GM18526 (cell line): ENCODE data around the gene DENND2A.

Source experiments
- POLR2A ChIP-seq: IDR thresholded peaks from 3 replicates; pipeline ENCODE4 v1.6.1; 2011; ENCODE audit not compliant: insufficient read length; ENCODE audit errors: extremely low read depth

Gene DENND2A

DNA sequence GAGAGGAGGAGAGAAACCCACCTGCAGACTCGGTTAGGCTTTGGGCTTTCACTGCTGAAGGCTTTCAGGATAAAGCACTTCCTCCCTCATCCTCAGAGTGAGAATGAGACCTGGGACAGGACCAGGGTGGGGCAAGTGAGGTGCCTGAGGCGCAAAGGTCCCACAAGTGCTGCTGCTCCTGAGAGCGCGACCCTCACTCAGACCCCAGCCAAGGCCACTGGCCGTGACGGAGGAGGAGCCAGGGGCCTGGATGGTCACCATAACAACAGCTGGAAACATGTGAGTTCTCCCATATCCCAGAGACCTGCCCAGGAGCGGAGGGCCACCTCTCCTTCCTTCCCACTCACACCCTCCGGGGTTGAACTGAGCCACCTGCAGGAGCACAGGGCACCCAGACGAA is 114.4 kb downstream of the DENND2A start:
- TF ChIP-seq POLR2A, result no peak

DNA sequence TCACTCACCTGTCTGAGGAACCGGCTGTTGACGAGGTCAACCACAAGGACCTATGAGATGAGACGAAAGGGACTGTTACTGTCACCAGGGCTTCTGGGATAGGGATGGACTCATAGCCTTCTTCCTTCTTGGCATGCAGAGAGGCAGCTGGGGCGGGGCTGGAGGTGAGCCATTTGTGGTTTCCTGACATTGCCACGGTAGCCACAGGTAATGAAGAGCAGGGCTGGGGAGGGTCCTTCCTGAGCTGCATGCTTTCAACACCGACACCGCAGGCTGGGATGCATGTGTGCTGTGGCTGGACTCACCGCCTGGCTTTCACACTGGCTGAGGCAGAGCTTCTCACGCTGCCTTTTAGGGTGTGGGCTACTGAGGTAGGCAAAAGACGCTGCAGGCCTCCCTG is 114.9 kb downstream of the DENND2A start:
- no peak for TF ChIP-seq POLR2A

DNA sequence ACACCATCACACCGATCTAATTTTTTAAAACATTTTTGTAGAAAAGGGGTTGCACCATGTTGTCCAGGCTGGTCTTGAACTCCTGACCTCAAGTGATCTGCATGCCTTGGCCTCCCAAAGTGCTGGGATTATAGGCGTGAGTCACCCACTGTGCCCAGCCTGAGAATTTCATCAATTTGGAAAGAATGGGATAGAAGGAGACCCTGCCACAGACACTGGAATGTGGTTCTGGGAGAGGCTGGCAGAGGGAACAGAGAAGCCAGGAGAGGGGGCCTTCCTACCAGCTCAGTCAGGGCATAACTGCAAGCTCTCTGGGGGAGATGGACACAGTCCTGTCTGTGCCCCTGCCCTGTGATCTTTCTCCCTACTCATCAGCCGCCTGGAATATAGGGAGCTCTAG is 119.2 kb downstream of the DENND2A start:
- TF ChIP-seq POLR2A, result no peak

DNA sequence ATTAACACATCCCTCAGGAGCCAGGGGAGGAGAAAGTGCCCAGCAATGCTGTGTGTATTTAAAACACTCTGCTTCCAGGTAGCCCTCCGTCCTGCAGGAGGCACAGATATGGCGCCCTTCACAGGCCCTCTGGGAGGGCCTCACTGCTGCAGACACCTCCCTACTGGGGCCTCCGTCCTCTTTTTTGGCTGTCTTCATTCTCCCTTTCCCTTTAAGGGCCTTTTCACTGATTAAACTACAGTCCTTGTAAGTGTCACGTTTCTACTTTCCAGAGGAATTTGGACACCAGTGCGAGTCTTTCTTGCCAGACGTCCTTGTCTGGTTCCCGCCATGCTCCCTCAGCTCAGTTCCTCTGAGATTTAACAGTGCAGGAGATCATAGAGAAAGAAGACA is 121.6 kb downstream of the DENND2A start:
- TF ChIP-seq POLR2A, result no peak

DNA sequence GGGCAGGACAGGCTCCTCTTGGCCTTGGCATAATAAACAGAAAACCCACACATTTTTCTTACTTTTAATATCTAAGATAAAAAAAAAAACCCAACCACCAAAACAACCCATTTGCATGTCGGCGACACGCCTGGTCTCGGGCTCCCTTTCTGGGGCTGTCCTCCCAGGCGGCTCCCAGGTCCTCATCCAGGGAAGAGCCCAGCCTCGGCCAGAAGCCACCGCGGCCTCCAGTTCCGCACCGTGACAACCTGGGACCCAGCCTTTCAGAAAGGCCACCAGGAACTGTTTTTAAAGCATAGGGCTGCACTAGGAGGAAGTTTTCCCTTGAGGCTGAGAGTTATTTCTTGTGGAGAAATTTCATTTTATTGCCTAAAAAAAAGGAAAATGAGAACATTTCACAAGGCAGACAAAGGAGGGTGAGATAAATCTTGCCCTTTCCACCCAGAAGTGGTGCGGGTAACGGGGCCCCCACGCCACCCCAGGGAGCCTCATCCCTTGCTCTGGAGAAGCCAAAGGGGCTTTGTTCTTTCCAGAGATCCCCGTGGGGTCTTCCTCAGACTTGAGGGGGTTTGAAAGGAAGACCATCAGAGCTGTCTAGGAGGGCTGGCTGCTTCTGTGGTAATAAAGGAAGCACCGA is 122.1 kb downstream of the DENND2A start:
- TF ChIP-seq POLR2A, result no peak

DNA sequence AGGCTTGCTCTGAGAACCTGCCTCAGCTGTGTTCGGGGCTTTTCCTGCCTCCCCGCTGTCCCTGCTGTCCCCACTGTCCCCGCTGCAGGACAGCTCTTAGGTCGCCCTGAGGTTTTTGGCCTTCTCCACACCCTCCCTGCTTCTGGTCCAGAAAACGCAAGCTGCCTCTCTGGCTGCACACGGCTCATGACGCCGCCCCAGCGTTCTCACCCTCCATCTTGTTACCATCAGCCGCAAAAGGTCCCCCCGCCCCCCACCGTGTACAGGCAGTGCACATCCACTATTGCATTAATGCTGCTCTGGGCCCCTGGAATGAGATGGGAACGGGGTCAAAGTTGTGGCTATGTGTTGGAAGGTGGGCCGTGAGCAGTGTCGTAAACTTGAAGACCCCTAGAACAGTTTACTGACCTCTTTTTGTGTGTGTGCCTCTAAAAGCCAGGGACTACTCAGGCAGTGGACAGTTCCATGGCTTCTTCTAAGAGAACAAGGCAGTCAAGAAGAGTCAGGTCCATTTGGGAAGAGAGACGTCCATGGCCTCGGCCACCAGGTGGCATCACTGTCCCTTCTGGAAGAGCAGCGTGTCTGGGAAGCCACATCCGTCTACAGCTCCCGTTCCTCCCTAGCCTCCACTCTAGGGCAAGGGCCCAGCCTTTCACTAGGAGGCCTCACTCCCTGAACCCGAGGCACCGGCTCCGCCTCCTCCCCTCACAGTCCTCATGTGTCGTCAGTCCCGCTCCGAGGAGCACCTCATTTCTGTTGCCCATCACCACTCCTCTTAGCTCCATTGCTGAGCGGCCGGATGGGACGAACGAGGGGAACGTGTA is 122.9 kb downstream of the DENND2A start:
- no peak for TF ChIP-seq POLR2A

DNA sequence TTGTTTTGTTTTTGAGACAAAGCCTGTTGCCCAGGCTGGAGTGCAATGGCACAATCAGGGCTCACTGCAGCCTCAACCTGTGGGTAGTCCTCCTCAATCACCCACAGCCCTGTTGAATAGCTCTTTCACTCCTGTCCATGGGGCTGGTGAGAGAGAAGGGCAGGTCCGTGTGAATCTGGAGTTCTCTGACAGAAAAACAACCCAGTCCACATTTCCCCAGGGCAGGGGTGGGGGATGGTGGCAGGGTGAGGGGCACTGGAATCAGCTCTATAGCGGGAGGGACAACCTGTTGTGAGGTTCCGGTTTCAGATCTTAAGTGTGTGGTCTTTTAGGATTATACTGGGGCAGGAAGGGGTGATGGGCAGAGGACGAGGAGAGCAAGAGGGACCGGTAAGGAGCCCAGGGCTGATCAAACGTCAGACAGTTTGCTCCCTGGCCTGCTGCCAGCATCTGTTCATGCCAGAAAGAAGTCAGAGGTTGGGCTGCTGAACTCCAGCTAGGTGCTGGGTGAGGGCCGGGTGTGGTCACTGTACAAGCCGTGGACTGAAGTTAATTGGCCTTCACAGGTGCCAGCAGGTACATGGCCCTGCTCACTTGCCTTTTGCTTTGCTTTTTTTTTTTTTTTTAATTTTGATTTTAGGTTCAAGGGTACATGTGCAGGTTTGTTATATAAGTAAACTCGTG is 128.2 kb downstream of the DENND2A start:
- TF ChIP-seq POLR2A, result no peak

DNA sequence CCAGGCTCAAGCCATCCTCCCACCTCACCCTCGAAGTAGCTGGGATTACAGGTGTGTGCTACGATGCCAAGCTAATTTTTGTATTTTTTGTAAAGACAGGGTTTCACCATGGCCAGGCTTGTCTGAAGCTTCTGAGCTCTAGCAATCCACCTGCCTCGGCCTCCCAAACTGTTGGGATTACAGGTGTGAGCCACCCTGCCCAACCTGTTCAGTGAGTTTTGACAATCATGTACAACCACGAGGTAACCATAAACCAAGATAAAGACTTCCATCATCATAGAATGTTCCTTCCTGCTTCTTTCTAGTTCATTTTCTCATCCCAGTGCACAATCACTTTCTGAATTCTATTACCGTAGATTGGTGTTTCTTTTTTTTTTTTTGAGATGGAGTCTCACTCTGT is 130.8 kb downstream of the DENND2A start:
- no peak for TF ChIP-seq POLR2A

DNA sequence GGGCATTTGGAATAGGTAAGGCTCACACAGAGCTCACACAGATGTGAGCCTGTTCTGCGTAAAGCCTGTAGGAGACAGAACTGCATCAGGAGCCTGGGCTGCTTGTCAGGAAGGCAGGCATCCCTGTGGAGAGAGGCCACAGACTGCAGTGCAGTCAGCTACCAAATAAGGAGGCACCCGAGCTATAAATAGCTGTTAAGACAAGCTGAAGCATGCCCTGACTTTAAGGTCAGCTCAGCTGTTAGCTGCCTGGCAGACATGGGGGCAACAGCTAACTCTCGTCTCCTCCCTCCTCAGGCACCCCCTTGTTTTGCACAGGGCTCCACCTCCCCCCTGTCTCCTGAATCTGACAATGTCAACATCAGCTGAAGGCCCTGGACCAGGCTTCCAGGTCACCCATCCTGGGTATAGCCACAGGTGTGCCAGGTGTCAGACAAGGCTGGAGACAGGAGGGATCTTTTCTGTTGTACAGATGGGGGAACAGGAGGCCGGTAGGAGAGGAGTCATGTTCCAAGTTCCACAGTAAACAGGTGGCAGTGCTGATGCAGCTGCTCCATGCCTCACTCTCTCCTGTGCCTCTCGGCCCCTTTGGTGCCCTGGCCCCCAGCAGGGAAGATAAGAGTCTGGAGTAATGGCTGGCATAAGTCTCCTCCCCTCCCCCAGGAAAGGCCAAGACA is 133.7 kb downstream of the DENND2A start:
- TF ChIP-seq POLR2A, result no peak

DNA sequence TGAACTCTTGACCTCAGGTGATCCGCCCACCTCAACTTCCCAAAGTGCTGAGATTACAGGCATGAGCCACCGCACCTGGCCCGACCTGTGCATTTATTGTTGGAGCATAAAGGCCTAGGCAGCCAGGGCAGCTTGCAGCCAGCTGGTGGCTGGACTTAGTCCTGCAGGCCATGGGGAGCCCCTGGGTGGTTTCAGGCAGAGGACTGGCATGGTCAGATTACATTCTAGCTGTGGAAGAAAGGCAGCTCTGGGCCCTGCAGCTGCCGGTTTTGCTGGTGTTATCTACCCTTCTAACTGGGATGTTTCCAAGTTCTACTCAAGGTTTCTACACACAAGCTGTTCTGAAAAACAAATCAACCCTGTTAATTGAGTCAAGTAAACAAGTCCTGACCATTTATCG is 138.6 kb downstream of the DENND2A start:
- TF ChIP-seq POLR2A, result no peak

DNA sequence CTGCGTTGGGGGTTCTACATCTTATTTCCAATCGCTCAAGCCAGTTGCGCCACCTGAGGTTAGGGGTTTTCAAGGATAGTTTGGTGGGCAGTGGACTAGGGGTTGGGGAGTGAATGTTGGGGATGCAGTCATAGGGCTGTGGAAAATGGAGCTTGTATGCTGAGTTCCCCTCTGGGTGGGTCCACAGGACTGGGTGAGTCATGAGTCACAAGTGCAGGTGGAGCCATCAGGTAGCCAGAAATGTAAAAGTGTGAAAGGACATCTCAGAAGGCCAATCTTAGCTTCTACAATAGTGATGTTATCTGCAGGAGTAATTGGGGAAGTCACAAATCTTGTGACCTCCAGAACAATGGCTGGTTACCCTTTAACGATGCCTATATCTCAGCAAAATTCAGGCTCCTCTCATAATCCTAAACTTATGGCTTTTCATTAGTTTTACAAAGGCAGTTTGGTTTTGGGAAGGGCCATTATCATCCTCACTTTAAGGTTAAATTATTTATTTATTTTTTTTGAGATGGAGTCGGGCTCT is 143.3 kb downstream of the DENND2A start:
- TF ChIP-seq POLR2A, result no peak

DNA sequence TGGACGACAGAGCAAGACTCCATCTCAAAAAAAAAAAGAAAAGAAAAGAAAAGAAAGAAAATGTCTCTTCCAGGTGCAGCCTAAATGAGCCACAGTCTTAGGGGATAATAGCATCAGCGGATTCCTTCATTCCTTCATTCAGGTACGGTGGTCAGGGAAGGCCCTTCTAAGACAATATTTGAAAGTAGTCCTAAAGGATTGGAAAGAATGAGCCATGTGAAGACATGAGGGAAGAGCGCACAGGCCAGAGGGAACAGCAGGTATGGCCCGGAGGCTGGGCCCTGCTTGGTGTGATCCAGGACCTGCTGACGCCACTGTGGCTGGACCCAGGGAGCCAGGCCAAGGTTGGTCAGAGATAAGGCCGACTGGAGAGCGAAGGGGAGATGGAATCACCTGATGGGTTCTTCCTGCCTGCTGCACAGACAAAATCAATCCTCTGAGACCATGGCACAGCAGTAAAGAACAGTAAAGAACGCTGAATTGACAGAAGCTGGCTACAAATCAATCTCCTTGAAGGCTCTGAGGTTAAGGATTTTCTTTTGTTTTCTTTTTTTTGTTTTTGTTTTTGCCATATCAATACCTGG is 145.0 kb downstream of the DENND2A start:
- no peak for TF ChIP-seq POLR2A

DNA sequence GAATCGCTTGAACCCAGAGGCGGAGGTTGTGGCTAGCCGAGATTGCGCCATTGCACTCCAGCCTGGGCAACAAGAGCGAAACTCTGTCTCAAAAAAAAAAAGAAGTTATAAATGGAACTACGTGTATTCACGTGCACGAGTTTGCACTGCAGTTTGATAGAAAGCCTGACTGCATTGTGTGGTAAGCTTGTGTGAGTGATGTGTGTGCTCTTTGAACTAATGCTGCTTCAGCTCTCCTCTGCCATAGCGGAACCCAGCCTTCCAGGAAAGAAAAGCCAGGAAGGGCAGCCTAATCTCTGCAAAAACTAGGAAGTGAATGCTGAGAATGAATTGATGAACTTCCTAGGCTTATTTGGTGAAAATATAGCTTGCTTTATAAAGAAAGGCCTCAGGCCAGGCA is 145.7 kb downstream of the DENND2A start:
- no peak for TF ChIP-seq POLR2A

DNA sequence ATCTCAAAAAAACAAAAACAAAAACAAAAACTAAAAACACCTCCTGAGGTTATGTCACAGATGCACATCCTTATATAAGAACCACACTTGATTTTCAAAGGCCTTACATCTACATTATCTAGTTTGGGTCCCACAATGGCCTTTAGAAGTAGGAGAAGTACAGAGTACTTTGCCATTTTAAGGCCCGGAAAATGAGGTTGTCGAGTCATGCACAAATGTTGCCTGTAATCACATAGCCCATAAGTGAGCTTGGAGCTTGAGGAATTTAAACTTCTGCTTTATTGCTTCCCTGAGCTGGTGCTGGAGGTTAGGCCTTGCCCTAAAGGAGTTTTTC is 151.6 kb downstream of the DENND2A start:
- TF ChIP-seq POLR2A, result no peak
